H9 (cell line): ENCODE measurements around the gene CCT3. TPM values are rescaled to one million over a fixed set of nuclear protein-coding genes. Genes with fewer than 3 reads are reported as not detected.

Experiments
- DNase-seq: peaks from one replicate; pipeline ENCODE4 v3.0.0-alpha.2; 2017
- H2AFZ ChIP-seq: one replicate; pipeline ENCODE4 v1.6.1; 2013; ENCODE audit warnings: mild to moderate bottlenecking, low read length, control low read depth, moderate library complexity
- H2AK5ac ChIP-seq: 2 replicates; pipeline ENCODE4 v1.6.1; 2013; ENCODE audit warnings: low read length, control low read depth, mixed read lengths; ENCODE audit not compliant: insufficient read length
- H2BK120ac ChIP-seq: one replicate; pipeline ENCODE4 v1.6.1; 2013; ENCODE audit warnings: low read depth, mild to moderate bottlenecking, low read length, control low read depth, inconsistent platforms; ENCODE audit not compliant: poor library complexity, severe bottlenecking
- H2BK12ac ChIP-seq: 2 replicates; pipeline ENCODE4 v1.6.1; 2013; ENCODE audit warnings: low read length, control low read depth, mixed read lengths, low read depth; ENCODE audit not compliant: insufficient read length
- H2BK15ac ChIP-seq: 2 replicates; pipeline ENCODE4 v1.6.1; 2013; ENCODE audit warnings: low read depth, low read length, control low read depth
- H2BK20ac ChIP-seq: one replicate; pipeline ENCODE4 v1.6.1; 2013; ENCODE audit warnings: low read depth, mild to moderate bottlenecking, low read length, control low read depth, inconsistent platforms; ENCODE audit not compliant: poor library complexity, severe bottlenecking
- H2BK5ac ChIP-seq: 2 replicates; pipeline ENCODE4 v1.6.1; 2013; ENCODE audit warnings: low read length, control low read depth, mixed read lengths; ENCODE audit not compliant: insufficient read length
- H3K14ac ChIP-seq: 2 replicates; pipeline ENCODE4 v1.6.1; 2013; ENCODE audit warnings: low read length, control low read depth; ENCODE audit not compliant: insufficient read depth
- H3K18ac ChIP-seq: 2 replicates; pipeline ENCODE4 v1.6.1; 2013; ENCODE audit warnings: low read depth, mild to moderate bottlenecking, mixed read lengths, low read length, control low read depth; ENCODE audit not compliant: insufficient read length
- H3K23ac ChIP-seq: 2 replicates; pipeline ENCODE4 v1.6.1; 2013; ENCODE audit warnings: low read length, control low read depth, mixed read lengths, low read depth; ENCODE audit not compliant: insufficient read length
- H3K23me2 ChIP-seq: 2 replicates; pipeline ENCODE4 v1.6.1; 2013; ENCODE audit warnings: low read depth, mild to moderate bottlenecking, mixed read lengths, low read length, control low read depth; ENCODE audit not compliant: insufficient read length, poor library complexity, severe bottlenecking
- H3K27ac ChIP-seq: 2 replicates; pipeline ENCODE4 v1.5.1; 2013; ENCODE audit warnings: low read length, control low read depth, mixed read lengths, low read depth; ENCODE audit not compliant: insufficient read length
- H3K27me3 ChIP-seq: 2 replicates; pipeline ENCODE4 v1.6.1; 2013; ENCODE audit warnings: low read length, control low read depth, inconsistent platforms; ENCODE audit not compliant: insufficient read depth
- H3K4ac ChIP-seq: 2 replicates; pipeline ENCODE4 v1.6.1; 2013; ENCODE audit warnings: low read depth, mild to moderate bottlenecking, control low read depth, inconsistent platforms, low read length, moderate library complexity
- H3K4me1 ChIP-seq: 2 replicates; pipeline ENCODE4 v1.6.1; 2013; ENCODE audit warnings: low read length, control low read depth, inconsistent platforms; ENCODE audit not compliant: insufficient read depth
- H3K4me2 ChIP-seq: 2 replicates; pipeline ENCODE4 v1.6.1; 2013; ENCODE audit warnings: low read length, control low read depth, mixed read lengths; ENCODE audit not compliant: insufficient read length, insufficient read depth
- H3K56ac ChIP-seq: 2 replicates; pipeline ENCODE4 v1.6.1; 2013; ENCODE audit warnings: low read depth, mild to moderate bottlenecking, mixed read lengths, low read length, control low read depth; ENCODE audit not compliant: insufficient read length
- H3K79me1 ChIP-seq: 2 replicates; pipeline ENCODE4 v1.6.1; 2013; ENCODE audit warnings: low read depth, mild to moderate bottlenecking, moderate library complexity, low read length, control low read depth, inconsistent platforms; ENCODE audit not compliant: insufficient read depth, poor library complexity, severe bottlenecking
- H3K79me2 ChIP-seq: 2 replicates; pipeline ENCODE4 v1.6.1; 2013; ENCODE audit warnings: low read length, control low read depth, inconsistent platforms; ENCODE audit not compliant: insufficient read depth
- H3K9ac ChIP-seq: 2 replicates; pipeline ENCODE4 v1.6.1; 2013; ENCODE audit warnings: low read length, control low read depth, mixed read lengths; ENCODE audit not compliant: insufficient read length; ENCODE audit errors: extremely low read depth
- H3K9me3 ChIP-seq: one replicate; pipeline ENCODE4 v1.6.1; 2013; ENCODE audit warnings: low read depth, low read length, inconsistent platforms; ENCODE audit not compliant: control insufficient read depth
- H3T11ph ChIP-seq: one replicate; pipeline ENCODE4 v1.6.1; 2013; ENCODE audit warnings: mild to moderate bottlenecking, low read length, control low read depth, inconsistent platforms
- H4K20me1 ChIP-seq: one replicate; pipeline ENCODE4 v1.6.1; 2013; ENCODE audit not compliant: control insufficient read depth, insufficient read length, insufficient read depth
- H4K5ac ChIP-seq: 2 replicates; pipeline ENCODE4 v1.6.1; 2013; ENCODE audit warnings: low read depth, mild to moderate bottlenecking, mixed read lengths, low read length, control low read depth; ENCODE audit not compliant: insufficient read length
- H4K8ac ChIP-seq: replicated peaks from 2 replicates; pipeline ENCODE4 v1.6.1; 2013; ENCODE audit warnings: low read length, control low read depth, mixed read lengths, low read depth; ENCODE audit not compliant: insufficient read length
- H4K91ac ChIP-seq: 2 replicates; pipeline ENCODE4 v1.6.1; 2013; ENCODE audit warnings: low read depth, mild to moderate bottlenecking, moderate library complexity, mixed read lengths, low read length, control low read depth; ENCODE audit not compliant: insufficient read length
- H3K27ac Mint-ChIP-seq, 3 experiments: 2 replicates in 2 of 3; 3 replicates in 1 of 3; pipeline ENCODE4 v1.8.0; 2020 to 2021; ENCODE audit warnings: mixed read lengths in 3 of 3, mild to moderate bottlenecking in 1 of 3, moderate library complexity in 1 of 3
- H3K27me3 Mint-ChIP-seq: 2 replicates; pipeline ENCODE4 v1.8.0; 2021; ENCODE audit warnings: low read depth, mild to moderate bottlenecking, moderate library complexity, mixed read lengths
- H3K36me3 Mint-ChIP-seq, 3 experiments: 2 replicates in 2 of 3; 3 replicates in 1 of 3; pipeline ENCODE4 v1.8.0; 2020 to 2021; ENCODE audit warnings: low read depth in 3 of 3, mixed read lengths in 3 of 3; ENCODE audit not compliant: insufficient read depth in 1 of 3
- H3K4me1 Mint-ChIP-seq, 2 experiments: 2 replicates each; pipeline ENCODE4 v1.8.0; 2020; ENCODE audit warnings: mixed read lengths in 2 of 2
- H3K4me3 Mint-ChIP-seq, 2 experiments: 2 replicates in 1 of 2; 3 replicates in 1 of 2; pipeline ENCODE4 v1.8.0; 2020 to 2021; ENCODE audit warnings: mild to moderate bottlenecking in 2 of 2, mixed read lengths in 2 of 2, moderate library complexity in 1 of 2
- H3K9me3 Mint-ChIP-seq, 2 experiments: 2 replicates in 1 of 2; 3 replicates in 1 of 2; pipeline ENCODE4 v1.8.0; 2020; ENCODE audit warnings: mild to moderate bottlenecking in 2 of 2, mixed read lengths in 2 of 2, moderate library complexity in 1 of 2
- CTCF ChIP-seq: fragments of 200-600 bp; sonication (generic); conservative IDR thresholded peaks from 3 replicates; pipeline ENCODE4 v1.8.0; 2021; ENCODE audit warnings: antibody characterized with exemption, mild to moderate bottlenecking
- total RNA-seq: library from RNA; stranded (reverse); gene quantifications from 2 replicates; pipeline ENCODE4 v1.2.1, GENCODE V29; 2021

Gene CCT3
- total RNA-seq, 1 experiment from 2014 or later, result 524 TPM

GRCh38 chr1:156372265-156372586, 34.1 kb upstream of the CCT3 start:
- H3K27ac Mint-ChIP-seq, result no peak overlapping the region
- Histone ChIP-seq H3K56ac (no peak overlapping the region), H4K91ac (no peak overlapping the region), H3K23me2 (peaks cover 4% of the 10 kb centered on the region), H4K5ac (no peak overlapping the region), H4K20me1 (no peaks in the 10 kb centered on the region), H3K14ac (no peak overlapping the region), H3K9me3 (no peaks in the 10 kb centered on the region), H3K27ac (no peak overlapping the region), H2BK20ac (no peak overlapping the region), H4K8ac (no peak overlapping the region), H2AFZ (no peak overlapping the region), H2BK12ac (no peak overlapping the region), H3K18ac (no peak overlapping the region), H3K4me1 (no peaks in the 10 kb centered on the region), H3K79me1 (no peaks in the 10 kb centered on the region), H2BK5ac (no peak overlapping the region), H3K9ac (no peak overlapping the region), H3K23ac (no peak overlapping the region), H3K27me3 (no peaks in the 10 kb centered on the region; the same call in 1 of the 2 replicates), H2BK120ac (no peak overlapping the region), H3K4ac (no peak overlapping the region), H3K4me2 (no peak overlapping the region), H3K79me2 (no peaks in the 10 kb centered on the region), H3T11ph (no peak overlapping the region), H2AK5ac (no peak overlapping the region), H2BK15ac (no peak overlapping the region)
- no peak for TF ChIP-seq CTCF
- no peaks in the 10 kb centered on the region; a peak in 1 of 7 replicates for H3K36me3 Mint-ChIP-seq
- H3K4me1 Mint-ChIP-seq, result peaks cover 8 to 18% of the 10 kb centered on the region in 2 experiments
- peaks cover 48% of the 10 kb centered on the region for H3K27me3 Mint-ChIP-seq
- no peak overlapping the region for H3K4me3 Mint-ChIP-seq
- DNase-seq, result no peak
- no peaks in the 10 kb centered on the region for H3K9me3 Mint-ChIP-seq
